SK-N-SH (cell line): ENCODE data around the gene SLC22A5. TPM values are rescaled to one million over a fixed set of nuclear protein-coding genes. Genes with fewer than 3 reads are reported as not detected.
A peak's percentile ranks its signal among the peaks of the same experiment; 100 is the strongest.

Experiments
- CTCF ChIA-PET: fragments of 300-600, 350-600 bp; formaldehyde crosslinking; extraction: SDS; loops from one replicate; lab custom pipeline; 2021; lab: Yijun Ruan, JAX
- POLR2A ChIA-PET: fragments of 350-600 bp; sonication (Branson Sonifier 250); formaldehyde crosslinking; extraction: SDS; loops from one replicate; lab custom pipeline; 2020; ENCODE audit warnings: antibody characterized with exemption, inconsistent platforms; lab: Yijun Ruan, JAX
- DNase-seq: peaks from one replicate; pipeline ENCODE4 v3.0.0; 2012
- H2AFZ ChIP-seq: fragments of 200-600 bp; sonication (generic); 2 replicates; pipeline ENCODE4 v1.8.1; 2016; ENCODE audit warnings: antibody characterized with exemption, mild to moderate bottlenecking, low read depth
- H3F3A ChIP-seq: fragments of 200-600 bp; sonication (generic); replicated peaks from 2 replicates; pipeline ENCODE3; 2016; ENCODE audit warnings: antibody characterized with exemption, mild to moderate bottlenecking; ENCODE audit not compliant: insufficient read depth
- H3K27ac ChIP-seq, 2 experiments: fragments of 200-500 bp in 1 of 2; fragments of 200-600 bp in 1 of 2; sonication (Bioruptor generic) in 1 of 2; sonication (generic), shearing (Covaris generic) in 1 of 2; 2 replicates each; pipeline versions ENCODE4 v1.5.1 to v1.6.1; 2014 to 2016; ENCODE audit warnings: low read depth in 2 of 2, inconsistent platforms in 1 of 2, low read length in 1 of 2, mild to moderate bottlenecking in 1 of 2, mixed read lengths in 1 of 2
- H3K27me3 ChIP-seq: fragments of 200-600 bp; sonication (generic), shearing (Covaris generic); 2 replicates; pipeline ENCODE4 v1.6.1; 2016; ENCODE audit warnings: mixed run types; ENCODE audit not compliant: insufficient read depth
- H3K36me3 ChIP-seq, 2 experiments: fragments of 200-500 bp in 1 of 2; fragments of 200-600 bp in 1 of 2; sonication (Bioruptor generic) in 1 of 2; sonication (generic) in 1 of 2; replicated peaks in 1 of 2; 2 replicates each; pipeline versions ENCODE3 to v1.5.1; 2014 to 2016; ENCODE audit warnings: low read length in 1 of 2, mild to moderate bottlenecking in 1 of 2; ENCODE audit not compliant: insufficient read depth in 2 of 2, control insufficient read depth in 1 of 2
- H3K4me1 ChIP-seq, 2 experiments: fragments of 200-500 bp in 1 of 2; fragments of 200-600 bp in 1 of 2; sonication (Bioruptor generic) in 1 of 2; sonication (generic), shearing (Covaris generic) in 1 of 2; 2 replicates each; pipeline versions ENCODE4 v1.5.1 to v1.6.1; 2014 to 2016; ENCODE audit warnings: low read depth in 1 of 2, low read length in 1 of 2, mixed run types in 1 of 2; ENCODE audit not compliant: insufficient read depth in 2 of 2, control insufficient read depth in 1 of 2
- H3K4me2 ChIP-seq: fragments of 200-600 bp; sonication (generic), shearing (Covaris generic); 2 replicates; pipeline ENCODE4 v1.6.1; 2017; ENCODE audit warnings: mixed run types
- H3K4me3 ChIP-seq, 2 experiments: fragments of 200-500 bp in 1 of 2; fragments of 200-600 bp in 1 of 2; sonication (Bioruptor generic) in 1 of 2; sonication (generic), shearing (Covaris generic) in 1 of 2; 2 replicates each; pipeline versions ENCODE4 v1.5.1 to v1.8.1; 2014 to 2016; ENCODE audit warnings: low read depth in 2 of 2, inconsistent platforms in 1 of 2, low read length in 1 of 2, mild to moderate bottlenecking in 1 of 2, mixed read lengths in 1 of 2, moderate library complexity in 1 of 2
- H3K79me2 ChIP-seq: fragments of 200-600 bp; sonication (generic); 2 replicates; pipeline ENCODE4 v1.8.1; 2017; ENCODE audit warnings: mild to moderate bottlenecking; ENCODE audit not compliant: insufficient read depth
- H3K9ac ChIP-seq: fragments of 200-600 bp; sonication (generic); 2 replicates; pipeline ENCODE4 v1.6.1; 2017; ENCODE audit warnings: mixed run types
- H3K9me2 ChIP-seq: fragments of 200-600 bp; sonication (generic); 2 replicates; pipeline ENCODE4 v1.6.1; 2017; ENCODE audit warnings: mixed run types
- H3K9me3 ChIP-seq: fragments of 200-600 bp; sonication (generic); 2 replicates; pipeline ENCODE4 v1.6.1; 2017; ENCODE audit warnings: mixed run types, mild to moderate bottlenecking, moderate library complexity
- H4K20me1 ChIP-seq: fragments of 200-600 bp; sonication (generic); 2 replicates; pipeline ENCODE4 v1.6.1; 2017; ENCODE audit warnings: mild to moderate bottlenecking, mixed run types; ENCODE audit not compliant: insufficient read depth
- CTCF ChIP-seq: fragments of 200-600 bp; sonication (generic); IDR thresholded peaks from 2 replicates; pipeline ENCODE4 v1.6.1; 2017; ENCODE audit warnings: antibody characterized with exemption, mild to moderate bottlenecking, moderate library complexity
- ELF1 ChIP-seq: IDR thresholded peaks from 2 replicates; pipeline ENCODE4 v1.4.0; 2012
- EZH2phosphoT487 ChIP-seq: fragments of 200-600 bp; sonication (generic); IDR thresholded peaks from 2 replicates; pipeline ENCODE4 v1.6.1; 2017; ENCODE audit warnings: low read depth, mixed run types, mild to moderate bottlenecking, antibody characterized with exemption, moderate library complexity, borderline replicate concordance
- FOSL2 ChIP-seq: IDR thresholded peaks from 2 replicates; pipeline ENCODE4 v1.4.0; 2012; ENCODE audit warnings: low read depth, mild to moderate bottlenecking, moderate library complexity, borderline replicate concordance
- FOXJ3 ChIP-seq: sonication (generic); formaldehyde crosslinking; IDR thresholded peaks from 2 replicates; pipeline ENCODE4 v1.5.1; 2020; ENCODE audit warnings: mild to moderate bottlenecking, missing genetic modification reagents
- FOXM1 ChIP-seq: IDR thresholded peaks from 2 replicates; pipeline ENCODE4 v1.4.0; 2012; ENCODE audit warnings: low read depth, mild to moderate bottlenecking
- JUND ChIP-seq: IDR thresholded peaks from 2 replicates; pipeline ENCODE4 v1.4.0; 2012
- MAX ChIP-seq: IDR thresholded peaks from 2 replicates; pipeline ENCODE4 v1.4.0; 2012; ENCODE audit warnings: low read depth
- NRF1 ChIP-seq: IDR thresholded peaks from 2 replicates; pipeline ENCODE4 v1.6.1; 2012; ENCODE audit warnings: low read depth, mild to moderate bottlenecking, low read length
- RAD21 ChIP-seq: IDR thresholded peaks from 2 replicates; pipeline ENCODE4 v1.6.1; 2012; ENCODE audit warnings: mild to moderate bottlenecking, low read length
- RFX5 ChIP-seq: IDR thresholded peaks from 2 replicates; pipeline ENCODE4 v1.6.1; 2012; ENCODE audit warnings: mild to moderate bottlenecking, improper control_type of control experiment, low read length
- SIN3A ChIP-seq: IDR thresholded peaks from 2 replicates; pipeline ENCODE4 v1.6.1; 2012; ENCODE audit warnings: low read depth, mild to moderate bottlenecking, low read length, moderate library complexity, borderline replicate concordance
- SMC3 ChIP-seq: IDR thresholded peaks from 2 replicates; pipeline ENCODE4 v1.6.1; 2012; ENCODE audit warnings: low read depth, low read length, improper control_type of control experiment
- TEAD4 ChIP-seq: IDR thresholded peaks from 2 replicates; pipeline ENCODE4 v1.4.0; 2012; ENCODE audit warnings: mild to moderate bottlenecking, borderline replicate concordance; ENCODE audit not compliant: insufficient read depth
- USF2 ChIP-seq: fragments of 150-350 bp; IDR thresholded peaks from 2 replicates; pipeline ENCODE4 v1.6.1; 2017; ENCODE audit warnings: antibody characterized with exemption, low read length, low read depth, borderline replicate concordance
- YY1 ChIP-seq: IDR thresholded peaks from 2 replicates; pipeline ENCODE4 v1.4.0; 2012; ENCODE audit warnings: low read depth, mild to moderate bottlenecking
- ZBTB33 ChIP-seq: IDR thresholded peaks from 2 replicates; pipeline ENCODE4 v1.4.0; 2012; ENCODE audit warnings: low read depth, borderline replicate concordance
- WGBS: methylation state at CpG from one replicate; pipeline ENCODE4 v1.1.6; 2017; ENCODE audit warnings: low lambda C conversion rate; 5-methylcytosine and 5-hydroxymethylcytosine counted together
- polyA plus RNA-seq, 3 experiments: library from polyadenylated mRNA; depleted of rRNA; stranded (reverse); fragments of >200 nt; gene quantifications; 2 replicates each; pipeline ENCODE4 v1.2.3, GENCODE V29; 2012

The SLC22A5 gene
- polyA plus RNA-seq, 1 of the 3 experiments (the other 2 are of a cell fraction), result 8.3 TPM

GRCh38 chr5:132385326-132386105 is 16.0 kb downstream of the SLC22A5 start (continued):
- TF ChIP-seq ZBTB33, result no peak
- TF ChIP-seq SMC3, result peak; percentile 84
- TF ChIP-seq RAD21, result peak; percentile 92
- TF ChIP-seq SIN3A, result no peak
- no peak for TF ChIP-seq EZH2phosphoT487
- TF ChIP-seq FOSL2, result no peak
- no peak for TF ChIP-seq FOXM1
- TF ChIP-seq NRF1, result no peak
- no peak for TF ChIP-seq MAX
- no peak for TF ChIP-seq TEAD4
- no peak for TF ChIP-seq USF2
- TF ChIP-seq FOXJ3 (CRISPR knock-in tag), result no peak
- no peak for TF ChIP-seq JUND
- TF ChIP-seq YY1, result no peak
- no peak for TF ChIP-seq RFX5

GRCh38 chr5:132386644-132387286 is 17.3 kb downstream of the SLC22A5 start:
- no peaks in the 10 kb centered on the region for H4K20me1 ChIP-seq
- TF ChIP-seq FOXM1 (no peak), CTCF (peak; percentile 79), ELF1 (no peak), SMC3 (peak; percentile 87), RAD21 (peak; percentile 87)
- DNase-seq, result peak; percentile 71
- 61% methylated on average over 6 of the region's 10 CpGs for WGBS
- H3K4me2 ChIP-seq, result no peak overlapping the region; the same call in 1 of the 2 replicates
- H2AFZ ChIP-seq, result no peak overlapping the region
- CTCF ChIA-PET, result interaction anchor here (0.6 to 10.3 kb wide), 31 partner anchors 9 to 474 kb away, joined by 3 to 189 read pairs (median 4); partner anchors contain the start of genes IRF1, SLC22A4 and SLC22A5
- no peaks in the 10 kb centered on the region for H3K9me2 ChIP-seq
- peaks cover 26 to 32% of the 10 kb centered on the region in 2 experiments for H3K4me1 ChIP-seq
- no peak overlapping the region for H3K4me3 ChIP-seq
- POLR2A ChIA-PET, result interaction anchor here (0.7 kb wide), 1 partner anchor 36 kb away, joined by 5 read pairs; no protein-coding TSS in a partner anchor
- peaks cover 25% of the 10 kb centered on the region for H3F3A ChIP-seq
- H3K27ac ChIP-seq, result peak overlapping the region; percentile 90; a peak in 3 of 4 replicates
- H3K9ac ChIP-seq, result no peak overlapping the region
- H3K79me2 ChIP-seq, result no peaks in the 10 kb centered on the region
- H3K9me3 ChIP-seq, result no peaks in the 10 kb centered on the region
- H3K27me3 ChIP-seq, result no peaks in the 10 kb centered on the region
- peaks cover 0 to 14% of the 10 kb centered on the region in 2 experiments for H3K36me3 ChIP-seq
